SKM-1 (cell line): ENCODE data around the gene PABPN1.
A peak's percentile ranks its signal among the peaks of the same experiment; 100 is the strongest.

Source experiments
- DNase-seq: peaks from one replicate; lab custom pipeline; 2025; ENCODE audit not compliant: unreplicated experiment; lab: John Stamatoyannopoulos, UW

The PABPN1 gene

DNA sequence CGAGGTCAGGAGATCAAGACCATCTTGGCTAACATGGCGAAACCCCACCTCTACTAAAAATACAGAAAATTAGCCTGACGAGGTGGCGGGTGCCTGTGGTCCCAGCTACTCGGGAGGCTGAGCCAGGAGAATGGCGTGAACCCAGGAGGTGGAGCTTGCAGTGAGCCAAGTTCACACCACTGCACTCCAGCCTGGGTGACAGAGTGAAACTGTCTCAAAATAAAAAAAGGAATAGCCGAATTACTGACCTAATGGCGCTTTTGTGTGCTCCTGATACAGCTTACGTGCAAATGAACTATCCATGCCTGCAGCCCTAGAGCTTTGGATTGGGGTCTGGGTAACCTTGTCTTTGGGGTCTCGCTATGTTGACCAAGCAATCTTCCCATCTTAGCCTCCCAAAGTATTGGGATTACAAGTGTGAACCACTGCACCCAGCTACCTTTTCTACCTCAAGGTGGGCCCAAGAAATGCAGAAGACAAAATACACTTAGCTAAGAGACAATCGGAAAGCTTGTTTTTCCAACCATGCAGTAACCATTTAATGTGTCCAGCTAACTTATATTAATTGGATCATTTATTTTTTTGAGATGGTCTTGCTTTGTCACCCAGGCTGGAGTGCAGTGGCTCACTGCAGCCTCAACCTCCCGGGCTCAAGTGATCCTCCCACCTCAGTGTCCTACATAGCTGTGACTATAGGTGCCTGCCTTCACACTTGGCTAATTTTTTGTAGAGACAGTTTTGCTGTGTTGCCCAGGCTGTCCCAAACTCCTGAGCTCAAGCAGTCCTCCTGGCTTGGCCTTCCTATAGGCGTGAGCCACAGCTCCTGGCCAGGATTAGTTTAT is 5.5 kb downstream of the PABPN1 start:
- no peak for DNase-seq

DNA sequence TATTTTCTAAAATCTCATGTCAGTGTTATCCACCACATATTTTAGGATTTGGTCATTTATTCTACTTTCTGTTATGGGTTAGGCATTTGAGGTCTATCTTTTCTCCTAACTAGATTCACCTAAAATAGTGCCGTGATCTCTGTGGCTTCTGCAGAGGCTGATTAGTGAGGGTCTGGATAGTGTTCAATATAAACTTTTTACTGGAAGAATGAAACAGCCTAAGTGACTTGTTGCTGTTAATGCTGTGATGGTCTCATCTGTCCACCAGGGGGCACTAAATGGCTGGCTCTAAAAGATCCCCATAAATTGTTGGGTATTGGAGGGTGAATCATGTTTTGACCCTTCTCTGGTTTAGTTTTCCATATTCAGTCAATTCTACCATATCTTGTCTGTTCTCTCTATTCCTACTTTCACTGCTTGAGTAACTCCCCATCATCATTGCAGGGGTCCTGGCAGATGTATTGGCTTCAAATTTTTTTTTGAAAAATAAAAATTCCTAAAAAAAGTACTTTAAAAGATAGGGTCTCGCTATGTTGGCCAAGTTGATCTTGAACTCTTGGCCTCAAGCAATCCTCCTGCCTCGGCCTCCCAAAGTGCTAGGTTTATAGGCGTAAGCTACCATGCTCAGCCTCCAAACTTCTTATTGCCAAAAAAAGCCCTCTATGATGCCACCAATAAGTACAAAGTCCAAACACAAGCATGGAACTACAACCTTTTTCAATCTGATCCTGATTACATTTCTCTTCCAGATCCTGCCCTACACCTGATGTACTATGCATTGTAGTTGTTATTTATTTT is 6.9 kb downstream of the PABPN1 start:
- peak; percentile 12 for DNase-seq

DNA sequence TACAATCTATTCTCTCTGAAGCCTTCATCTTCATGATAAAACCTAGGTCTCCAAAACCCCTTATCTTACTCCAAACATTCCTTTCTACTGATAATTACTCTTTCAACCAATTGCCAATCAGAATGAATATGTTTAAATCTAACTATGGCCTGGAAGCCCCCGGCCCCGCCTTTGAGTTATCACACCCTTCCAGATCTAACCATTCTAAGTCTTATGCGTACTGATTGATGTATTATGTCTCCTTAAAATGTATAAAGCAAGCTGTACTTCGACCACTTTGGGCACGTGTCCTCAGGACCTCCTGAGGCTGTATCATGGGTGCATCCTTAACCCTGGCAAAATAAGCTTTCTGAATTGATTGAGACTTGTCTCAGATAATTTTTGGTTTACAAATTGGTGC is 14.4 kb downstream of the PABPN1 start:
- no peak for DNase-seq

DNA sequence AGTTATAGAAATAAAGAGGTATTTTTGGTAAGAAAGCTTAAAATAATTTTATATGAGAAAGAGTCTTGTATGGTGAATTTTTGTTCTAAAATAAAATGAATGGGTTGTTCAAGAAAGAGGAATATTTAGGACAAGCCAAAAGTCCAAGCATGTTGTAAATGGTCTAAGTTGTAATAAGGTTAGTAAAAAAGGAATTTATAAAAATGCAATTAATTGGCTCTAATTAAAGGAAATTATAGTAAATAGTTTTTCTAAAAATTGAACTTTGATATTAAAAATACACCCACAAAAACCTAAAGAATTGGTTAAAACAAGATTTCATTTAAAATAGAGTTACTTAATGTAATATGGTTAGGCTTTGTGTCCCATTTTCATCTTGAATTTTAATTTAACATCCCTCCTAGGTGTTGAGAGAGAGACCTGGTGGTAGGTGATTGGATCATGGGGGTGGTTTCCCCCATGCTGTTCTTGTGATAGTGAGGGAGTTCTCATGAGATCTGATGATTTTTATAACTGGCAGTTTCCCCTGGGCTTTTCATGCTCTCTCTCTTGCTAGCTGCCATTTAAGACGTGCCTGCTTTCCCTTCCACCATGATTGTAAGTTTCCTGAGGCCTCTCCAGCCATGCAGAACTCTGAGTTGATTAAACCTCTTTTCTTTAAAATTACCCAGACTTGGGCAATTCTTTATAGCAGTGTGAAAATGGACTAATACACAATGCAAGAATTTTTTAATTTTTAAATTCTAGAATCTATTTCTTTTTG is 18.4 kb downstream of the PABPN1 start:
- no peak for DNase-seq

DNA sequence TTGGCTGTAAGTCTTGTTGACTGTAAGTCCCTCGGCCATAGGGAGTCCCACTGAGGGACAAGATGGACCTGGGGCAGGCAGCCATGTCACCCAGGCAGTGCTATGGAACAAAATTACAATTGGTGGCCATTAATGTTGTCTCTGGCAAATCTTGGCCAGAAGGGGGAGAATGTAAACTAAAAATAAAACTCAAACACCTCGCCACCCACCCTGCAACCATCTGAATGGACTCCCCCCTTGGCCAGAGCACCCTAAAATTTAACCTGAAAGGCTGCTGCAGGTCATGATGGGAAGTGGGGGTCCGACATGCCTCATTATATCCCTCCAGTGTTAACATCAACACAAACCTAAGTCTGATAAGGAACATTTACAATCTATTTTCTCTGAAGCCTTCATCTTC is 23.2 kb downstream of the PABPN1 start:
- DNase-seq: no peak

DNA sequence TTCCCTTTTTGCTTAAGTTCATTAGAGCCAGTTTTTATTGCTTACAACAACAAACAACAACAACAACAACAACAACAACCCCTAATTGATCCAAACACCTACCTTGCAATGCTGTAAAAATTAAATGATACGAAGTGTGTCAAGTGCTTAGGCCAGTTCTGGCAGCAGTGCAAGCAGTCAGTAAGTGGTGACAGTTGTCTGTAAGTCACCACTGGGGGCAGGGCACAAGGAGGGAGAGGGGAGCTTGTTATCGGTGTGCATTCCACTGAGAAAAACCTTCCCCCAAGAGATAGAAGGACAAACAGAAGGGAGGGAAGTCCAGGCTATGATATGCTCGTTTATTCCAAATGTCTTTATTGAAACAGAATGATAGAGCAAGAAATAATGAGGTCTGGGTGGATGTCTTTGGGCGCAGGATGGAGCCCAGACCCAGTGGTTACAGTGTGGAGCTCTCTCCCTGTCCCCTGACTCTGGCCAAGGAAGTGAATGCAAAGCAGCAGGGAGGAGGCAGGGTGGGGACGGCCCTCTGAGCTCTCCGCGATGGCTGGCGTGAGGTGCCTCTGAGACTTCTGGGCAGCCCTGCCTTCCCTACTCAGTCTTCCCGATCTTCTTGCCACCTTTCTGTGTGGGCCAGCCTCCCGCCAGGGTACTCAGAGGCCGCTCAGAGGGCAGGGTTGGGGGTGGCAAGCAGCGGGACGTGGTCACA is 24.9 kb downstream of the PABPN1 start:
- no peak for DNase-seq

DNA sequence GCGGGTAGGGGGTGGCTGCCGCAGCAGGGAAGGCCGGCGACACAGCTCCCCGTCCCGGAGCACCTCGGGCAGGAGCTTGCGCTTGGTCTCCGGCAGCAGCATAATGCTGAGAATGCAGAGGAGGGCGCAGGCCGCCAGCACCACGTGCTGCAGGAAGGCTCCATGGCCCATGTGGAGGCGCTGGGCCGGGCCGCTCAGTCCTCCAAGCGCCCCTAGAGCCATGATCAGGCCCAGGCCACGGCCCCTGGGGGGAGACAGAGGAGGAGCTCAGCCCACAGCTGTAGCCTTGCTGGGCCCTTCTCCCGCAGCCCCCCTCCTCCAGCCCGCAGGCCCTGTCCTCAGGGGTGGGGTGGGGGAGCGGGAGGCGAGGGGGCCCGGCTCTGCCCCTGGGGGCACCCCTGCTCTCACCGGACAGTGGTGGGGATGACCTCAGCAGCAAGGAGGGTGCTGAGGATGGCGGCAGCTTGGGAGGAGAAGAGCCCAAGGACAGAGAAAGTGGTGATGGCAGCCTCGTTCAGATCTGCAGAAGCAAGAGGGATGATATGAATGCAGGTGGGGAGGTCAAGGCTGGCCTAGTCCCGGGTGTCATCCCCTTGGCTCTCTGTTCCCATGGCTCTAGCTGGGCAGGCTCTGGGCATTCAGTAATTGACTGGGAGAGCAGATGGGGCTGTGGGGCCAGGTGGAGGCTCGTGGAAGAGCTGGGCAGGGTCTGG is 25.6 kb downstream of the PABPN1 start:
- DNase-seq: no peak

DNA sequence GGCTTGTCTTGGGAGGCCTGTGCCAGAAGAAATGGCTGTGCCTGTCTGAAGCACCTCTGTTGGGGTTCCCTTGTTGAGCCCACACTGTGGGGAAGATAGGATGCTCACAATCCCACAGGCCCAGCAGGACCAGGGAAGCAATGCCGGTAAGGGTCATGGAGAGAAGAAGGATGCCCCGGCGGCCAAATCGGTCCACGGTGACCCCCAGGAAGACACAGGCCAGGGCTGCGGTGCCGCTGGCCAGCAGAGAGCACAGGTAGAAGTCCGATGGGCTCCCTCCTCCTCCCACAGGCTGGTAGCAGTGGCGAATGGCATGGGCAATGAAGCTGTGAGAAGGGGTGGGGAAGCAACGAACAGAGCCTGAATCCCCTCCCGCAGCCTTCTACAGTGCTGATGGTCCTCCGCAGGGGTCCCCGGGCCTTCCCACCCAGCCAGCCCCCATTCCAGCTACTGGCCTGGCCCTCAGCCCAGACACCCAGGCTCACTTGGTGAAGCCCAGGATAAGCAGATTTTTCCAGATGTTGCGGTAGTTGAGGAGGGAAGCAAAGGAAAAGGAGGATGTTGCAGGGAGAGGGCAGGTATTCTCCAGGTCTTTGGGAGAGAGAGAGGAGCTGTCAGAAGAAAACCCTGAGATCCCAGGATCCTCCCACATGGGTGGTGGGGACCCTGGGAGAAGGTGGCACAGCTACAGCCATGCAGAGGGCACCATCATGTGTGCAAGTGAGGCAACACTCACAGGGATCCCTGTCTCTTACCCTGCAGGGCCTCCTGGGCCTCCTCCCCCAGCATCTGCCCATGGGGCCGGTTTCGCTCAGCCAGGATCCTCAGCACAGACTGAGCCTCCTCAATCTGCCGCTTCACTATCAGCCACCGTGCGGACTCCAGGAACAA is 26.4 kb downstream of the PABPN1 start:
- DNase-seq: no peak

DNA sequence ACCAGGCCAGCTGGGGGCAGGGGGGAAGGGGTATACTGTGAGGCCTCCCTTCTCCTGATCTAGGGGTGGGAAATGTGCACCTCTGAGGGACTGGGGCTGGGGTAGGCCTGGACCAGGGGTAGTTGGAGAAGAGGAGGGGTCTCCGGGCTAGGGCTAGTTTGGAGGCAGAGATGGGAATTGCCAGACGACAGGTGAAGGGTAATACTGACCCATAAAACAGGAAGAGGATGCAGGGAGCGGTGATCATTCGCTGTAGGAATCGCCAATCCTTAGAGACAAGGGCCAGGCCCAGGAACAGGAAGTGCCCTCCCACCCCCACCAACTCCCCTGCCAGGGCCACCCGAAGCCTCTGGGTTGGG is 27.0 kb downstream of the PABPN1 start:
- no peak for DNase-seq

DNA sequence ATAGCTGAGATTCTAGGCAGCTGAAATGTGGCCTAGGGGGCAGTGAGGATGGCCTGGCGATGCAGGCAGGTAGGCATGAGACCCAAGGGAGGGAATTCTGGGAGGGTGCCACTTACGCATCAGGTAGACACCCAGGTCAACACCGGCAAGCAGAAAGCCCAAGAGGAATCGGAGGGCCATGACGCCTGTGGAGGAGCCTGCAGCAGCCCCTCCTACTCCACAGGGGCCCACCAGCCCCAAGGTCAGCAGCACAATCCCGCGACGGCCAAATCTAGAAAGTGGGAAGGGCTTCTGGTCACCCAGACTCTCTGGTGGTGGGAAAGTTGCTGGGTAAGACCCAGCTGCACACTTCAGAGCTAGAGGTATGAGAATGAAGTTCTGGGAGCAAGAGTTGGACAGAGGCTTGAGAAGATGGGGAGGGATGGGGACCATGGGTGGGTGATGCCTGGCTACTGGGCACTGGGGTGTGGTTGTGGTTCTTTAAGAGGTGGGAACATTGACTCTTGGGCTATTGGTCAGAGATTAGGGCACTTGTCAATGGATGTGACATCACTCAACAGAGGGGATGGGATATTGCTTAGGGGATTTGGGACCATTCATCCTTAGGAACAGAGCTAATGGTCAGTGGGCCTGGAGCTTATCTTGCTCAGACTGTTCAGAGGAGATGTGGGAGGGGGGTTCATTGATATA is 28.0 kb downstream of the PABPN1 start:
- no peak for DNase-seq

DNA sequence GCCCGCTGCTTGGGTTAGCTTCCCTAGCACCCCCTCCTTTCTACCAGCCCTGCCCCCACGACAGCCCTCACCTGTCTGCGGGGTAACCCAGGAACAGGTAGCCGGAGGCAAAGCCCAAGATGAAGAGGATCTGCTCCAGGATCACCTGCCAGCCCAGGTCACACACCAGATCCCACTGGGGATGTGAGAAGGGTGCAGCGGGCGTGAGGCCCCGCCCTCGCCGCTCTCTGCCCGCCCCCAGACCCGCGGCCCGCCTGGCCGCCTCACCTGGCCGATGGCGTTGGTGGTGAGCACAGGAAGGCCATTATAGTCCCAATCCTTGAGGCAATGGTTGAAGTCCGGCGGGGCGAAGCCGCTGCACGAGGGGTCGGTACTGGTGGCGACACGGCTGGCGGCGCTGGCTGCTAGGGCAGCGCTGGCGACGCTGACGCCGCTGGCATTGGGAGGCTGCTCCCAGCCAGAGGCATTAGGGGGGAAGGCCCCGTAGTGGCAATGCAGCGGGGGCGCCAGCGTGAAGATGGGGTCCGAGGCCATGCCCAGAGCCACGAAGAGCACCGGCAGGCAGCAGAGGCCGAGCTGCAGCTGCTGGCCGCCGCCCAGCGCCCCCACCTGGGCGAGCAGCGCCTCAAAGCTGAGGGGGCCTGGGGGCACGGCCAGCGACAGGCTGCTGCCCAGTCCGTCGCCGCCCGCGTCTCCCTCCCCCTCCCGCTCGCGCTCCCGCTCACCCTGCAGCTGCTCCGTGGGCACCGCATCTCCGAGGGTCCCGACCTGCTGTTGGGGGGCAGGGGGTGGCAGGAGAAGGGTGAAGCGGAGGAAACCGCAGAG is 30.6 kb downstream of the PABPN1 start:
- DNase-seq: no peak

DNA sequence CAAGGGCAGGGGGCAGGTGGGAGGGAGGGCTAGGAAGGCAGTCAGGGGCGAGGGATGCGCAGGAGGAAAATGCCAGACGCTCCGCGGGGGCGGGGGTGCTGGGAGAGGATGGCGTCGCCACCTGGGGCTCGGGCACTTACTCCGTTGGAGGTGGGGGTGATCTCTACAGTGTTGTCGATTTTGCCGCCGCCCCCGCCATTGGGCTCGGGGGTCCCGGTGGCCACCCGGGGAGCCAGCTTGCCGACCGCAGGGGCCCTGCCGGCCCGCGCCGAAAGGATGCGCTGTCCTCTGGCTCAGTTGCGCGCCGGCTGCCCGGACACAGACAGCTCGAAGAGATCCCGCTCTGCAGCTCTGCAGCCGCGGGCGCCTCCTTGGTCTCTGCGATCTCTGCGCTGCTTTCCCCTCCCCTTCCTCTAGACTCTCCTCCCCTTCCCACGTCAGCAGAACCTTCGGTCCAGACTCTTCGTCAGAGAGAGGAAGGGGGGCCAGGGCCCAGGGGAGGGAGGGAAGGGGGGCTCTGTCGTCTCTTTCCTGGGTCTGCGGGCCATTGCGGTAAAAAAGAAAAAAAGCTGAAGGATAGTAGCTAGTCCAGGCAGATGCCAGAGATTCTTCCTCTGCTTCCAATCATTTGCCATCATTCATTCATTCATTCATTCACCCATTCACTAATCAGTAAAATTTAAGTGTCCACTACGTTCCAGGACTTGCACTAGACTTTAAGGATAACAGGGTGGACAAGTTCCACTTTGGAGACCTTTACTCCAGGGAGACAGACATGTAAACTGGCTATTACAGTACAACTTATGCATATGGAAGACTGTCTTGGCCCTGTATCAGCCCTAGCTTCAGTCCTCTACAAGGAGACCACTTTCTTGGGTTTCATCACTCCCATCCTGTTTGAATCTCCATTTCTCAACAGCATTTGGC is 31.5 kb downstream of the PABPN1 start, which contains the start of gene SLC22A17:
Gene SLC22A17, minus strand, starts transcription at position 382 of the 927 bp plus-strand sequence.
- DNase-seq: no peak

DNA sequence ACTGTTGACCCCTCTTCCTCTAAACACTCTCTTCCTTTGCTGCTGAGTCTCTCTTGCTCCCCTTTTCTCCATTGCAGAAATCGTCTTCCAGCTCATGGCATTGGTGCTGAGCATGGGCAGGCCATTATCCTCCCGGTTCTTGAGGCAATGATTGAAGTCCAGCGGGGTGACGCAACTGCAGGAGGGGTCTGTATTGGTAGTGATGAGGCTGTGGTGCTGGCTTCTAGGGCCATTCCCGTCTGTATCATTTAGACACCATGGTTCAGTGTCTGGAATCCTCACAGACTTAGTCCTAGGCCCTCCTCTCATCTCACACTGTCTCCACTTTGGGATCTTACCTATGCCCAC is 32.1 kb downstream of the PABPN1 start:
- DNase-seq: no peak

DNA sequence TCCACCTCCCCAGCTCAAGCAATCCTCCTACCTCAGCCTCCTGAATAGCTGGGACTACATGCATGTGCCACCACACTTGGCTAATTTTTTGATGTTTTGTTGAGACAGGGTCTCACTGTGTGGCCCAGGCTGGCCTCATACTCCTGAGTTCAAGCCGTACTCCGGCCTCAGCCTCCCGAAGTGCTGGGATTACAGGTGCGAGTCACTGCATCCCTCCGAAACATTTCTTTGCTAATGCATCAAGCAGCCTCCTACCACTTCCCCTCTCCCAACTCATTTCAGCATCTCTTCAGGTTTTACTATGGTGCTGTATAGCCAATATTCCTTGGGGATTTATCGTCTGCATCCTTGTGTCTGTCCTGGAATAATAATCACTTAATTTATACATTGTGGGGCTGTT is 33.7 kb downstream of the PABPN1 start:
- DNase-seq: no peak

DNA sequence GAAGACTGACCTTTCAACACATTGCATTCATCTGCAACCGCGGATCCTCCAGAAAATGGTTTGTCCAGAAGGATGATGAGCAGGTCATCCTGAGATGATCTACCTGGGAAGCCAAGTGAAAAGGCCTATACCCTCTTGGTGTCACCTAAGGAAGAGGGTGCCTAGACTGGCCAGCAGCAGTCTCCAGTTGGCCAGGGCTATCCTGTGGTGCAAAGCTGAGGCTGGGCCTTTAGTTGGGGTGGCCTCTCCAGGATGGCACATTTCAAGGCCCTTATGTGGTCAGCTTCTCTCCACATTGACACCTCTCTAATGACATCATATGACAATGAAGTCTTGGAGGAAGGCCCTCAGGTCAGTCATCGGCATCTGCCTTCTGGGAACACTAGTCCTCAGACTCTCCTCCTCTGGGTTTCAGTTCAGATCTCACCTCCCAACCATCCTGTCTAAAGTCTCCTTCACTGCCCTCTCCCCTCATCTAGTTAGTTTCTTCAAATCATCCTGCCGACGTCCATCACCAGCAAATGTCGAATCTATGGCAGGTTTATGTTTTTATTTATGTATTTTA is 34.7 kb downstream of the PABPN1 start:
- no peak for DNase-seq

DNA sequence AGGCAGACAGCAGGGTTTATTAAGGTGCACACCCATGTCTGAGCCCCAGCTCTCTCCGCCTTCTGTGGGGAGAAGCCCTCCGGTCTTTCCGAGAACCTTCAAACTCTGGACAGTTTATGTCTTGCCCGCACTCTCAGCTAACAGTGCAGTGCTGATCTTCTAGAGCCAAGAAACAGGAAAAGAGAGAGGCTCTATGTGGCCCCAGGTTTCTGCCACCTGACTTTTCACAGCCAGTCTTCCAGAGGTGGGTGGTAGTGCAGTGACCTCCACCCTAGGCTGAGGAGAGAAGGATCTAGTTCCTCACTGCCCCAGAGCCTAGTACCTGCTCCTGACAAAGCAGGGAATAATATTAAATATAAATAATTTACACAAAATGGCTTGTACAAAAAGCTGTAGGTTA is 35.4 kb downstream of the PABPN1 start:
- no peak for DNase-seq

DNA sequence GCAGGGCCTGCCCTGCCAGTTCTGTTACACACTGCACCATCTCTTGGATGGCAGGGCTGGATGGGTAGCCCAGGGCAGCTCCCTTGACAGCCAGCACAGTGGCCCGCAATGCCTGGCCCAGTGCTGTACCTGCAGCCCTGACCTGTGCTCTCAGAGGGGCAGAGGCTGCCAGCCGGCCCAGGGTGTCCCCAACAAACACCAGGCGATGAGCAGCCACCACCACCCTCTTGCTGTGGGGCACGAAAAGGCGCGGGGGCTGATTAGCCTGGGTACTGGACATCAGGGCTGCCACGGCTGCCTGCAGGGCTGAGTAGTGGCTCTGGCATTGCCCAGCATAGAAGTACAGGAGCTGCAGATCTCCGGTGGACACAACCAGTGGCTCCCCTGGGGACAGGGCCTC is 36.0 kb downstream of the PABPN1 start:
- no peak for DNase-seq
